Calu3 (cell line): ENCODE data around the gene TTC34. TPM values are rescaled to one million over a fixed set of nuclear protein-coding genes. Genes with fewer than 3 reads are reported as not detected.
A peak's percentile ranks its signal among the peaks of the same experiment; 100 is the strongest.

Experiments used
- BruUV-seq: library from RNA; stranded (reverse); fragments of 400-500 nt; replicated peaks from 2 replicates; lab custom pipeline; 2021; lab: Mats Ljungman, UMichigan
- CTCF ChIA-PET: fragments of 300-600 bp; sonication (Branson Sonifier 250); formaldehyde crosslinking; loops from one replicate; lab custom pipeline; 2022; ENCODE audit warnings: antibody characterized with exemption; lab: Charles Lee
- DNase-seq: peaks from one replicate; pipeline ENCODE4 v3.0.0; 2022
- H3K27ac Mint-ChIP-seq: one replicate; pipeline ENCODE4 v1.8.0; 2022; ENCODE audit warnings: mixed read lengths; ENCODE audit not compliant: unreplicated experiment
- H3K27me3 Mint-ChIP-seq: one replicate; pipeline ENCODE4 v1.8.0; 2022; ENCODE audit warnings: mixed read lengths; ENCODE audit not compliant: unreplicated experiment
- H3K36me3 Mint-ChIP-seq: one replicate; pipeline ENCODE4 v1.8.0; 2022; ENCODE audit warnings: mild to moderate bottlenecking, moderate library complexity, mixed read lengths; ENCODE audit not compliant: insufficient read depth, unreplicated experiment
- H3K4me1 Mint-ChIP-seq: one replicate; pipeline ENCODE4 v1.8.0; 2022; ENCODE audit warnings: mild to moderate bottlenecking, low read depth, mixed read lengths; ENCODE audit not compliant: unreplicated experiment
- H3K4me3 Mint-ChIP-seq: one replicate; pipeline ENCODE4 v1.8.0; 2022; ENCODE audit warnings: mild to moderate bottlenecking, low read depth, moderate library complexity, mixed read lengths; ENCODE audit not compliant: unreplicated experiment
- H3K9me3 Mint-ChIP-seq: one replicate; pipeline ENCODE4 v1.8.0; 2022; ENCODE audit warnings: low read depth, mixed read lengths; ENCODE audit not compliant: unreplicated experiment
- CTCF ChIP-seq: fragments of 200-600 bp; IDR thresholded peaks from one replicate; pipeline ENCODE4 v1.8.0; 2022; ENCODE audit warnings: antibody characterized with exemption; ENCODE audit not compliant: unreplicated experiment
- intact Hi-C: fragments of 100-400 bp; cut with micrococcal nuclease; formaldehyde crosslinking; loops from one replicate; pipeline ENCODE4 v1.10.0; 2022; ENCODE audit not compliant: unreplicated experiment
- total RNA-seq: library from RNA; stranded (reverse); gene quantifications from 2 replicates; pipeline ENCODE4 v1.2.3, GENCODE V29; 2022

Gene TTC34
- total RNA-seq, 1 experiment from 2014 or later: 1.3 TPM

GRCh38 chr1:2786329-2787162, 14.9 kb downstream of the TTC34 start:
- no peaks in the 10 kb centered on the region for H3K36me3 Mint-ChIP-seq
- H3K4me1 Mint-ChIP-seq: no peaks in the 10 kb centered on the region
- H3K9me3 Mint-ChIP-seq: peaks cover 7% of the 10 kb centered on the region
- no peak overlapping the region for H3K27ac Mint-ChIP-seq
- no peak overlapping the region for H3K4me3 Mint-ChIP-seq
- no TSS peak for BruUV-seq
- CTCF ChIA-PET: interaction anchor here (0.6 kb wide), 1 partner anchor 19 kb away, joined by 3 read pairs; no protein-coding TSS in a partner anchor
- peak; percentile 42 for DNase-seq
- H3K27me3 Mint-ChIP-seq: peaks cover 50% of the 10 kb centered on the region
- TF ChIP-seq CTCF: peak; percentile 48
- intact Hi-C loops: no loop called here

DNA sequence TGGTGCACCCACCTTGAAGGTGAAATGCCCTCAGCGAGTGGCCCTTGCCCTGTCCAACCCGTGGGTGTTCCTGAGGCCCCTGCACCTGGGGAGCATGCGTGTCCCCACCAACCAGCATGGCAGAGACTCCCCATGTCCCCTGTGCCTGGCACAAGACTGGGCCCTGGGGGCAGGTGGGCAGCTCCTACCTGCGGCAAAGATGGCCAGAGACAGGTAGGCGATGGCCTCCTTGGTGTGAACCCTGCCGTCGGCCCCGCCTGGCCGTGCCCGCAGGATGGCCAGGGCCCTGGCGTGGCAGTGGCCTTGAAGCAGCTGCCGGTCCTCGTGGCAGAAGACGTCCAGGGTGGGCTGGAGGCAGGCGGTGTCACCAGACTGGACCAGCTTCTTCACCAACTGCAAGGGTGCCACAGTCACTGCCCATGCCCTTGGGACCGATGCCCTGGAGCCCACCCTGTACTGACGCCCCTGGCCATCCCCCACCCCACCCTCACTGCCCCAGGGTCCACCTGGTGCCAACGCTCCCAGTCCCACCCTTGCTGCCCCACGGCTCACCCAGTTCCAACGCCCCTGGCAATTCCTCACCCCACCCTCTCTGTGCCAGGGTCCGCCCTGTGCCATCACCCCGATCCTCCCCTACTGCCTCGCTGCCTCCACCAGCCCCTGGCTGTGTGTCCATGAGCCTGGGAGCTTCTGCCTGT, 15.7 kb downstream of the TTC34 start:
- DNase-seq: no peak
- BruUV-seq: no TSS peak
- intact Hi-C loops: no loop called here
- Mint-ChIP-seq H3K27me3 (peaks cover 50% of the 10 kb centered on the region), H3K27ac (no peak overlapping the region), H3K4me3 (no peak overlapping the region), H3K9me3 (peaks cover 7% of the 10 kb centered on the region), H3K36me3 (no peaks in the 10 kb centered on the region), H3K4me1 (no peaks in the 10 kb centered on the region)
- CTCF ChIA-PET: interaction anchor here (0.6 kb wide), 1 partner anchor 20 kb away, joined by 3 read pairs; no protein-coding TSS in a partner anchor
- TF ChIP-seq CTCF: no peak

GRCh38 chr1:2784854-2785630, 16.5 kb downstream of the TTC34 start:
- no TSS peak for BruUV-seq
- Mint-ChIP-seq H3K27me3 (peaks cover 57% of the 10 kb centered on the region), H3K4me3 (no peak overlapping the region), H3K9me3 (peaks cover 7% of the 10 kb centered on the region), H3K36me3 (no peaks in the 10 kb centered on the region), H3K27ac (no peak overlapping the region), H3K4me1 (no peaks in the 10 kb centered on the region)
- CTCF ChIA-PET: no interaction called here
- intact Hi-C loops: no loop called here
- DNase-seq: no peak
- TF ChIP-seq CTCF: no peak
